22Rv1 (cell line): Measurements from ENCODE around the gene RTN4RL1.

Source experiments
- ZFX ChIP-seq: fragments of 450-650 bp; IDR thresholded peaks from 2 replicates; pipeline ENCODE4 v1.6.1; 2017; ENCODE audit warnings: antibody characterized with exemption, borderline replicate concordance
- TF ChIP-seq, protein P1 (sequence below): fragments of 450-650 bp; IDR thresholded peaks from 2 replicates; pipeline ENCODE4 v1.5.1; 2017; ENCODE audit warnings: mild to moderate bottlenecking

DNA sequence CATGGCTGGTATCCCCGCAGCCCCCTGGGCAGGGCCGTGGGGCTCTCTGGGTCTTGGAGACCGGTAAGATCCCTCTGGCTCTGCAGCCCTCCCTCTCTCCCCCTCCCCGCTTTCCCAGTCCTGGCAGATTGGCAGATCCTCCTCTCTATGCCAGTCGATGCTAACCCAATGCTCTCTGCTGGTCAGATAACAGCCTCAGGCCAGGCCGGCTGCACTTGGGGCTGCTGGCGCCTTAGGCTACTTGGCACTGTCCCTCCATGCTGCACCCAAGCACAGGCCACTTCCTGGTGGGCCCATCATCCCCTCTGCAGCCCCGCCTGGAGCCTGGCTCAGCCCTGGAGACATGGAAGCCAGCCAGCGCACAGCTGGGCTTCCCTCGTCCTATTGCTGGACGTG is 81.7 kb downstream of the RTN4RL1 start:
- TF ChIP-seq, protein P1, sequence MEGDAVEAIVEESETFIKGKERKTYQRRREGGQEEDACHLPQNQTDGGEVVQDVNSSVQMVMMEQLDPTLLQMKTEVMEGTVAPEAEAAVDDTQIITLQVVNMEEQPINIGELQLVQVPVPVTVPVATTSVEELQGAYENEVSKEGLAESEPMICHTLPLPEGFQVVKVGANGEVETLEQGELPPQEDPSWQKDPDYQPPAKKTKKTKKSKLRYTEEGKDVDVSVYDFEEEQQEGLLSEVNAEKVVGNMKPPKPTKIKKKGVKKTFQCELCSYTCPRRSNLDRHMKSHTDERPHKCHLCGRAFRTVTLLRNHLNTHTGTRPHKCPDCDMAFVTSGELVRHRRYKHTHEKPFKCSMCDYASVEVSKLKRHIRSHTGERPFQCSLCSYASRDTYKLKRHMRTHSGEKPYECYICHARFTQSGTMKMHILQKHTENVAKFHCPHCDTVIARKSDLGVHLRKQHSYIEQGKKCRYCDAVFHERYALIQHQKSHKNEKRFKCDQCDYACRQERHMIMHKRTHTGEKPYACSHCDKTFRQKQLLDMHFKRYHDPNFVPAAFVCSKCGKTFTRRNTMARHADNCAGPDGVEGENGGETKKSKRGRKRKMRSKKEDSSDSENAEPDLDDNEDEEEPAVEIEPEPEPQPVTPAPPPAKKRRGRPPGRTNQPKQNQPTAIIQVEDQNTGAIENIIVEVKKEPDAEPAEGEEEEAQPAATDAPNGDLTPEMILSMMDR, result no peak
- TF ChIP-seq ZFX, result no peak
